Thyroid gland (tissue), 4 donors: ENCODE results near the gene ROBO2. TPM values are rescaled to one million over a fixed set of nuclear protein-coding genes. Genes with fewer than 3 reads are reported as not detected.

Experiments used
- DNase-seq, 2 donors: peaks; one replicate each; pipeline ENCODE4 v3.0.0-alpha.2; 2019
- H3K27ac ChIP-seq, 3 donors: fragments of 200-600 bp; sonication (generic); 1 replicate in 2 of 3; 2 replicates in 1 of 3; pipeline ENCODE4 v1.5.1; 2016 to 2019; ENCODE audit warnings: mild to moderate bottlenecking in 1 of 3, moderate library complexity in 1 of 3
- H3K27me3 ChIP-seq: fragments of 200-600 bp; sonication (generic); one replicate; pipeline ENCODE4 v1.5.1; 2019
- H3K36me3 ChIP-seq, 2 donors: fragments of 200-600 bp; sonication (generic); one replicate each; pipeline ENCODE4 v1.5.1; 2016 to 2019
- H3K4me1 ChIP-seq, 2 donors: fragments of 200-600 bp; sonication (generic); one replicate each; pipeline ENCODE4 v1.5.1; 2017 to 2019
- H3K4me3 ChIP-seq, 3 donors: fragments of 200-600 bp; sonication (generic); replicated peaks in 1 of 3; 1 replicate in 2 of 3; 2 replicates in 1 of 3; pipeline ENCODE4 v1.5.1; 2016; ENCODE audit warnings: mild to moderate bottlenecking in 1 of 3
- H3K9me3 ChIP-seq: fragments of 200-600 bp; sonication (generic); one replicate; pipeline ENCODE4 v1.5.1; 2017
- POLR2A ChIP-seq, 2 donors: fragments of 450-650 bp; IDR thresholded peaks; one replicate each; pipeline ENCODE4 v1.6.1; 2017; ENCODE audit warnings: antibody characterized with exemption in 2 of 2, mild to moderate bottlenecking in 2 of 2, moderate library complexity in 1 of 2
- WGBS, 2 donors: methylation state at CpG; one replicate each; pipeline ENCODE4 v1.1.5; 2017; 5-methylcytosine and 5-hydroxymethylcytosine counted together
- intact Hi-C: fragments of 100-400 bp; cut with DNase I; formaldehyde crosslinking; loops from one replicate; pipeline ENCODE4 v1.15.1; 2023
- total RNA-seq, 4 donors: library from RNA; depleted of rRNA; stranded (reverse); fragments of >200 nt; gene quantifications; one replicate each; pipeline ENCODE4 v1.2.3, GENCODE V29; 2016
- TF ChIP-seq, protein P1 (sequence below), 6 experiments: fragments of 200-600 bp in 3 of 6; fragments of 450-650 bp in 3 of 6; sonication (generic) in 3 of 6; IDR thresholded peaks; one replicate each; pipeline ENCODE4 v1.5.1; 2016 to 2019; ENCODE audit warnings: antibody characterized with exemption in 6 of 6, mild to moderate bottlenecking in 2 of 6, inconsistent platforms in 1 of 6, moderate library complexity in 1 of 6

Gene ROBO2
- total RNA-seq, 4 donors from 2014 or later: 0.56 to 1.5 TPM; not detected in 2

DNA sequence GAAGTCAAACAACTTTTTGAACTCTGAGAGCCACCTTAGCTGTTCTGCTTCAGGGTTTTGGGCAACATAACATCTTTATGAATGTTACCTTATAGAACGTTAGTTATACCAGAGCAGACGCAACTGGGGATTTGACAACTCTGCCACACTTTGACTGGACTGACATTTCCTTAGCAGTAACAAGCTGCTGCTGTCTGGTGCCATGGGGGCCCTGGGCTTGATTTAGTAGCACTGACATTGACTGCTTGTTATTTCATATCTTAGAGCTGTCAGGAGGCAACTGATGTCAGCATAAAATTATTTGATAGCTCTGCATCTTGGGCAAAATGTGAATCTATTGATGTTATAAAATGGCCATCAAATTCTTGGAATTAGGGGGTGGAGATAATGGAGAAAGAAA lies 285.4 kb downstream of the ROBO2 start:
- no peak for TF ChIP-seq POLR2A (IDR thresholded peaks at IDR 0.05)
- TF ChIP-seq, protein P1, sequence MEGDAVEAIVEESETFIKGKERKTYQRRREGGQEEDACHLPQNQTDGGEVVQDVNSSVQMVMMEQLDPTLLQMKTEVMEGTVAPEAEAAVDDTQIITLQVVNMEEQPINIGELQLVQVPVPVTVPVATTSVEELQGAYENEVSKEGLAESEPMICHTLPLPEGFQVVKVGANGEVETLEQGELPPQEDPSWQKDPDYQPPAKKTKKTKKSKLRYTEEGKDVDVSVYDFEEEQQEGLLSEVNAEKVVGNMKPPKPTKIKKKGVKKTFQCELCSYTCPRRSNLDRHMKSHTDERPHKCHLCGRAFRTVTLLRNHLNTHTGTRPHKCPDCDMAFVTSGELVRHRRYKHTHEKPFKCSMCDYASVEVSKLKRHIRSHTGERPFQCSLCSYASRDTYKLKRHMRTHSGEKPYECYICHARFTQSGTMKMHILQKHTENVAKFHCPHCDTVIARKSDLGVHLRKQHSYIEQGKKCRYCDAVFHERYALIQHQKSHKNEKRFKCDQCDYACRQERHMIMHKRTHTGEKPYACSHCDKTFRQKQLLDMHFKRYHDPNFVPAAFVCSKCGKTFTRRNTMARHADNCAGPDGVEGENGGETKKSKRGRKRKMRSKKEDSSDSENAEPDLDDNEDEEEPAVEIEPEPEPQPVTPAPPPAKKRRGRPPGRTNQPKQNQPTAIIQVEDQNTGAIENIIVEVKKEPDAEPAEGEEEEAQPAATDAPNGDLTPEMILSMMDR (IDR thresholded peaks at IDR 0.05): no peak
- 93 to 95% methylated on average over 2 of the region's 2 CpGs for WGBS, 2 donors
- intact Hi-C loops: no loop called here

DNA sequence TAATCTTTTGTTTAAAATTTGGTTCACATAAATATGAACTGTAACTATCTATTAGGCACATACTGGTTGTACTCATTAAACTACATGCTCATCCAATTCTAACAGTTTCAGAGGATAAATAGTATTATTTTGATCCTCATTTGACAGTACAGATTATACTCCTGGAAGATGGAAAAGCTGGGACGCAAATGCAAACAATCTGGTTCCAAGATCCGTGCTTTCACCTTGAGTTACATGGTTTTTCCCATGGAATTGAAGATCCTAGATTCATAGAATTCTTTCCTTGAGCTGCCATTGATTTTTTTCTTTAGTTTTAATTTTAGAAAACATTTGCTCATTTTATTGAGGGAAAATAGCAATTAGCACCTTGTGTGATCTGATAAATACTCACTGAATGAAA lies 285.8 kb downstream of the ROBO2 start:
- DNase-seq: no peak
- Histone ChIP-seq H3K4me1 (peaks cover 16 to 20% of the 10 kb centered on the region in 2 donors), H3K9me3 (no peaks in the 10 kb centered on the region), H3K27me3 (no peaks in the 10 kb centered on the region), H3K4me3 (no peak overlapping the region), H3K36me3 (no peaks in the 10 kb centered on the region), H3K27ac (no peak overlapping the region)
- no peak for TF ChIP-seq POLR2A (IDR thresholded peaks at IDR 0.05)
- 92 to 94% methylated on average over 2 of the region's 2 CpGs for WGBS, 2 donors
- intact Hi-C loops: no loop called here

More for the DNA sequence above, 285.4 kb downstream of the ROBO2 start:
- Histone ChIP-seq H3K36me3 (no peaks in the 10 kb centered on the region), H3K9me3 (no peaks in the 10 kb centered on the region), H3K27ac (no peak overlapping the region), H3K4me3 (no peak overlapping the region), H3K27me3 (no peaks in the 10 kb centered on the region), H3K4me1 (peaks cover 16 to 20% of the 10 kb centered on the region in 2 donors)
- no peak for DNase-seq

DNA sequence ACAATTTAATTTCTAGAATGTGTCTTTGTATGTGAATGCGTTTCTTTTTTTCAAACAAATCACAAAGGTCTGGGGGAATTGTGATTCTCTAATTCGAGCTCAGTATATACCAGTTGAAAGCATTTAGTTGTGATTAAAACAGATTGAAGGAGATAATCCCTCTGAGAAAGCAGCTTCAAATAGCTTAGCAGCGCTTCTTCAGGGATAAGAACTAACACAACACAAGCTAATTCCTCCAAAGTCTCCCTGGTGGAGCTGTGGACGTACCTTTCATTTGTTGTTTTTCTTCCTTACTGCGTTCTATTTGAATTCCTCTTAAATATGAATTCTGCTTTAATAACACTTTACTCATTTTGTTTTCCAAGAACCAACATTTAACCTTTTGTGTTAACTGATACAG lies 286.7 kb downstream of the ROBO2 start:
- no peaks in the 10 kb centered on the region for H3K27me3 ChIP-seq
- 86% methylated on average over 5 of the region's 5 CpGs for WGBS, 2 donors
- H3K36me3 ChIP-seq: no peaks in the 10 kb centered on the region
- no peaks in the 10 kb centered on the region for H3K9me3 ChIP-seq
- no peak overlapping the region for H3K27ac ChIP-seq
- peaks cover 16 to 18% of the 10 kb centered on the region in 2 donors for H3K4me1 ChIP-seq
- no peak overlapping the region for H3K4me3 ChIP-seq
- DNase-seq: no peak
- TF ChIP-seq POLR2A (IDR thresholded peaks at IDR 0.05): no peak
- TF ChIP-seq, protein P1 (IDR thresholded peaks at IDR 0.05): no peak
- intact Hi-C loops: no loop called here

DNA sequence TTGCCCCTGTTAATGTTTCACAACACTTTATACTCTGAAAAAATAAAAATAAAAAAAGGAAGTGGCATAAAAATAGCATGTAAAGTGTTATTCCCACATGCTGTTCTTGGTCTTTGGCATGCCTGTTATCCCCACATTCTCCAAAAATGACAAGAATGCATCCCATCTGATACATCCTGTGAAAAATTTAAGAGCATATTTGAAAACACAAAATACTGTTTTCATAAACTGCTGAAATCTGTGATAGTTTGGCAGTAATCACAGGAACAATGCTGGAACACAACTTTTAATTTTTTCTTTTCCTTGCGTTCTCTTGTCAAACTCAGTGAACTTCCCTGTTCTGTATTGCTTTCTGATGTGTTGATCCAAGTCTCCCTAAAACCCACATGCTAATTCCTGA lies 288.8 kb downstream of the ROBO2 start:
- no peak for DNase-seq
- Histone ChIP-seq H3K4me3 (no peak overlapping the region), H3K27me3 (no peaks in the 10 kb centered on the region), H3K36me3 (no peaks in the 10 kb centered on the region), H3K4me1 (peaks cover 13 to 14% of the 10 kb centered on the region in 2 donors), H3K9me3 (no peaks in the 10 kb centered on the region), H3K27ac (peak overlapping the region in 1 of 3 donors; percentile 72)
- 42 to 56% methylated on average over 1 of the region's 1 CpG for WGBS, 2 donors
- intact Hi-C loops: no loop called here
- no peak for TF ChIP-seq POLR2A (IDR thresholded peaks at IDR 0.05)
- TF ChIP-seq, protein P1 (IDR thresholded peaks at IDR 0.05): no peak

DNA sequence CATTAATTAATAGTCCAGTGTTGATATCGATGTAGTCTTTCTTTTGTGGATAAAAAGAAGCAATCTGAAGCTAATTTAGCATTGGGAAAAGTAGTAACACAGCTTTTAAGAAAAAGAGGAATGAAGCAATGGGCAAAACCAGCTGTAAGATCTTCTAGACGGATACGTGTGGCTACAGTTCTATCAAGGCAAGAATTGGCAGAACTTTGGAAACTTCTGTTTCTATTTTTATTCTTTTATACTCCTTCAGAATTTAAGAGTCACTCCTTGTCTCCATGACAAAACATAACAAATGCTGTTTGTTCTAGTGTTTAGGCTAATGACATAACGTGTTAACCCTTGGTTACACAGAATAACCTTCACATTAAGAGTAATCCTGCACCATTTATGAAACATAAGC lies 289.2 kb downstream of the ROBO2 start:
- DNase-seq: no peak
- Histone ChIP-seq H3K36me3 (no peaks in the 10 kb centered on the region), H3K27me3 (no peaks in the 10 kb centered on the region), H3K4me3 (no peak overlapping the region), H3K4me1 (peaks cover 13 to 14% of the 10 kb centered on the region in 2 donors), H3K9me3 (no peaks in the 10 kb centered on the region), H3K27ac (peak overlapping the region in 1 of 3 donors; percentile 72)
- WGBS, 2 donors: 31 to 40% methylated on average over 4 of the region's 4 CpGs
- intact Hi-C loops: no loop called here
- TF ChIP-seq, protein P1 (IDR thresholded peaks at IDR 0.05): no peak
- TF ChIP-seq POLR2A (IDR thresholded peaks at IDR 0.05): no peak

DNA sequence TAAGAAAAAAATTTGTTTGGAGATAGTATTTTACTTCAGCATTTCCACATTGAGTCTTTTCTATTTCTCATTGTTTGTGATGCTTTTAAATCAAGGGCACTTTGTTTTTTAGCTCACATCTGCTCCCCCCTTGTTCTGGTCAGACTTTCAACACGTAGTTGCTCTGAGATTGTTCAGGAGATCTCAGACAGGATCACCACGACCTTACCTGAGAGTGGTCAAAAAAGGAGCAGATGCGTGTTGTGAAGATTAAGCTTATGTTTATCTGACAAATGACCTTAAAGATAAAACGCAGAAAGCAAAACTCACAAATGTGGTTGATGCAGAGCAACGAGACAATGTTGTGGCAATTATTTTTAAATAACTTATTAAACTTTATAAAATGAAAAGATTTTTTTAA lies 298.3 kb downstream of the ROBO2 start:
- H3K9me3 ChIP-seq: no peaks in the 10 kb centered on the region
- TF ChIP-seq POLR2A (IDR thresholded peaks at IDR 0.05): no peak
- TF ChIP-seq, protein P1 (IDR thresholded peaks at IDR 0.05): no peak
- intact Hi-C loops: no loop called here
- H3K4me3 ChIP-seq: no peak overlapping the region
- WGBS, 2 donors: 77 to 80% methylated on average over 5 of the region's 5 CpGs
- no peak for DNase-seq
- H3K4me1 ChIP-seq: no peaks in the 10 kb centered on the region
- no peak overlapping the region for H3K27ac ChIP-seq
- H3K36me3 ChIP-seq: no peaks in the 10 kb centered on the region
- H3K27me3 ChIP-seq: no peaks in the 10 kb centered on the region
